HL-60/S4 (cell line): Measurements from ENCODE around the gene LSR.

ENCODE experiments used
- in situ Hi-C: fragments of 300-500 bp; cut with MboI; formaldehyde crosslinking; loops from 2 replicates; pipeline ENCODE4 v1.14.3; 2022; ENCODE audit warnings: low sequenced_read_pairs

The LSR gene, protein sequence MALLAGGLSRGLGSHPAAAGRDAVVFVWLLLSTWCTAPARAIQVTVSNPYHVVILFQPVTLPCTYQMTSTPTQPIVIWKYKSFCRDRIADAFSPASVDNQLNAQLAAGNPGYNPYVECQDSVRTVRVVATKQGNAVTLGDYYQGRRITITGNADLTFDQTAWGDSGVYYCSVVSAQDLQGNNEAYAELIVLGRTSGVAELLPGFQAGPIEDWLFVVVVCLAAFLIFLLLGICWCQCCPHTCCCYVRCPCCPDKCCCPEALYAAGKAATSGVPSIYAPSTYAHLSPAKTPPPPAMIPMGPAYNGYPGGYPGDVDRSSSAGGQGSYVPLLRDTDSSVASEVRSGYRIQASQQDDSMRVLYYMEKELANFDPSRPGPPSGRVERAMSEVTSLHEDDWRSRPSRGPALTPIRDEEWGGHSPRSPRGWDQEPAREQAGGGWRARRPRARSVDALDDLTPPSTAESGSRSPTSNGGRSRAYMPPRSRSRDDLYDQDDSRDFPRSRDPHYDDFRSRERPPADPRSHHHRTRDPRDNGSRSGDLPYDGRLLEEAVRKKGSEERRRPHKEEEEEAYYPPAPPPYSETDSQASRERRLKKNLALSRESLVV

DNA sequence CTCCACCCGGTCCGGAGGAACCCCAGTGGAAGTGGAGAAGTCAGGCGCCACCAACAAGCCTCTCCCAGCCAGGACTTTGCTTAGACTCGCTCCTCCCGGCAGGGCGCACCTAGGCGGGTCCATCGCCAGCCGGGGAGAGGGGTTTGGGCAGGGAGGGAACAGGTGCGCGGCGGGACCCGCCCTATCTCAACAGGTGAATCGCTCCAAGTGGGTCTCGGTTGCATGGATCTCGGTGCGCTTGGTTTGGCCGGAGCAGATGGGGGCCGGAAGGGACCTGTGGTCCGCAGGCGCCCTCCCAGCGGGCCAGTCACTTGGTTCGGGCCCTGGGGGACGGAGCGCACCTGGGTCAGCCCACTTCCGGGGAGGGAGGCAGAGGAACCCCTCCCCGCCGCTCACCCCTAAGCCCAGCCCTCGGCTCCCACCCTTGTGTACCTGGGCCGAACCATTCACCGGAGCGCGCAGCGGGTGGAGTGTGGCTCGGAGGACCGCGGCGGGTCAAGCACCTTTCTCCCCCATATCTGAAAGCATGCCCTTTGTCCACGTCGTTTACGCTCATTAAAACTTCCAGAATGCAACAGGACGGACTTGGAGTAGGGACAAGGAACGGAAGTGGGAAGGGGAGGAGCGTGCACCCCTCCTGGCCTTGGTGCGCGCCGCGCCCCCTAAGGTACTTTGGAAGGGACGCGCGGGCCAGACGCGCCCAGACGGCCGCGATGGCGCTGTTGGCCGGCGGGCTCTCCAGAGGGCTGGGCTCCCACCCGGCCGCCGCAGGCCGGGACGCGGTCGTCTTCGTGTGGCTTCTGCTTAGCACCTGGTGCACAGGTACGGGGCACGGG lies at the start of gene LSR:
Gene LSR (plus strand): TSS at position 693 of the 836 bp plus-strand sequence. CDS start 21 bp downstream, at position 714.
- in situ Hi-C loops = no loop called here

GRCh38 chr19:35199481-35199880 lies 49.3 kb upstream of the LSR start:
- in situ Hi-C loops = no loop called here

DNA sequence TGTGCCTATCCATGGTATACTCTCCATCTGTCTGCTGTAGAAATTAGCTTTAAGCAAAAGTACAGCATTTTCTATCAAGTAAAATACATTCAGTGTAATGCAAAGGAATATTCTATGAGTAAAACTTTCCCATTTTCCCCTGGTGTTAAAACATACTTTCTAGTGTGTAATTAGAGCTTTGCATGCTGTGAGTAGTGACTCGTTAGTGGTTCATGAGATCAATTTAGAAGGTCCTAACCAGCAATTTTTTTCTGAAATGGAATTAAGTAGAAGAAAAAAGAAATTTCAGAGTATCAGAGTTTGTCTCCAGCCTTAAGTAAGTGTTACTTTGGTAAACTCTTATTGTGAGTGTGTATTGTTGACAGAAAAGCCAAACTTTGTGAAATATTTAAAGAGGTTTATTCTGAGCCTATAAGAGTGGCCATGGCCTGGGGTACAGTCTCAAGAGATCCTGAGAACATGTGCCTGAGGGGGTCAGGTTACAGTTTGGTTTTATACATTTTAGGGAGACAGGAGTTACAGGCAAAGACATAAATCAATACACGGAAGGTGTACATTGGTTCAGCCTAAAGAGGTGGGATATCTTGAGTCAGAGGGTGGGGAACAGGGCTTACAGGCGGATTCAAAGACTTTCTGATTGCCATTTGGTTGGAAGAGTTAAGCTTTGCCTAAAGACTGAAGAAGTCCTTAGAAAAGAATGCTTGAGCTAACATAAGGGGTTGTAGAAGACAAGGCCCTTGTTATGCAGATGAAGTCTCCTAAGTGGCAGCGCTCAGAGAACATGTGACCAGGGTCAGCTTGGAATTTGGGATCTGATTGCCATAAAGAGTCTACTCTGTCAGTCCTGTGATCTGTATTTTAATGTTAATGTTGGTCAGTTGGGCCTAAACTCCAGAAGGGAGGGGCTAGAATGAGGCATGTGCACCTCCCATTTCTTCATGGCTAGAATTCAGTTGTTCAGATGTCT lies 45.8 kb upstream of the LSR start:
- in situ Hi-C loops = no loop called here

DNA sequence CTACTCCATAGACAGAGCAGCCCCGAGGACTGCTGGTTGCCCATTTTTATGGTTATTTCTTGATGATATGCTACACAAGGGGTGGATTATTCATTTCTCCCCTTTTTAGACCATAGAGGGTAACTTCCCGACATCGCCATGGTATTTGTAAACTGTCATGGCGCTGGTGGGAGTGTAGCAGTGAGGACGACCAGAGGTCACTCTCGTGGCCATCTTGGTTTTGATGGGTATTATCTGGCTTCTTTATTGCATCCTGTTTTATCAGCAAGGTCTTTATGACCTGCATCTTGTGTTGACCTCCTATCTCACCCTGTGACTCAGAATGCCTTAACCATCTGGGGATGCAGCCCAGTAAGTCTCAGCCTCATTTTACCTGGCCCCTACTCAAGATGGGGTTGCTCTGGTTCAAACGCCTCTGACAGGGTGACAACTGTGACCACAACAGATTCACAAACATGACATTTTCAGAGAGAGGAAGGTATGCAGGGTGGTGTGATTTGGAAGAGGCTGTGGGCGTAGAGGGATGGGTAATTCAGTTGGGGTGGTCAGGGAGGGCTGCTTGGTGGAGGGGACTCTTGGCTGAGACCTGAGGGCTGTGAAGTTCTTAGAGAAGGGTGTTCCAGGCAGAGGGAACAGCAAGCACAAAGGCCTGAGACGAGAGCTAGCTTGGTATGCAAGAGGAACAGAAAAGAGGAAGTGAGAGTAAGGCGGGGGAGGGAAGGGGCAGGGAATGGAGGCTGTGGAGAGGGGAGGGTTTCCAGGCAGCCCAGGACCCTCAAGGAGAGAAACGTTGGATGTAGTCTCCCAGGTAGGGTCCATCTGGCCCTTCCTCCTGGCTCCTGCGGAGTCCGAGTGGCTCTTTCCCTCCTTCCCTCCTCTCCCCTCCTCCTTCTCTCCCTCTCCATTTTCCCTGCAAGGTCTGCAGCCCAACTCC lies 43.7 kb upstream of the LSR start:
- in situ Hi-C loops = no loop called here

DNA sequence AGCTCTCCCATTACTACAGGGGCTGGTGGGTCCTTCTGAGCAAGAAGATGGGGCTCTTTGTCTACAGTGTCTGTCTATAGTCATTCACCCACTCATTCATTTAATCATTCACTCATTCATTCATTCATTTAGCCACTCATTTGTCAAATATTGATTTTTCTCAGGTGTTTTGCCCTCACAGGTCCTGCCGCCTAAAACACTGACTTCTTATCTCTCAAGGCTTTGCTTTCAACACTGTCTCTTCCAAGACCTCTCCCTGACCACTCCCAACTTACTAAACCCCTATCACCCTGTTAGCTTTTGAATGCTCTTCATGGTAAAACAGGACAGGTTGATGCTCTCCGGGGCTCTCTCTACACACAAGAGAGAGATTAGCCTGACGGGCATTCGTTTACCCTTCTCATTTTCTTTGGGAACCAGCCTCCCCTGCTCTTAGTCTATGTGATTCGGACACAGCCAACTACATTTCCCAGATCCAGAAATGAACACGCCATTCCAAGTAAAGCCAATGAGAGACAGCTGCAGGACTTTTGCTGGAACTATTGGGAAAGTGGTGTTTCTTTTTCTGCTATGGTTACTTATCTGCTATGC lies 43.0 kb upstream of the LSR start:
- in situ Hi-C loops = no loop called here

- in situ Hi-C loops = no loop called here
Observed at GRCh38 chr19:35206379-35206778, 42.4 kb upstream of the LSR start.

GRCh38 chr19:35206855-35207254 lies 41.9 kb upstream of the LSR start:
- in situ Hi-C loops = no loop called here

DNA sequence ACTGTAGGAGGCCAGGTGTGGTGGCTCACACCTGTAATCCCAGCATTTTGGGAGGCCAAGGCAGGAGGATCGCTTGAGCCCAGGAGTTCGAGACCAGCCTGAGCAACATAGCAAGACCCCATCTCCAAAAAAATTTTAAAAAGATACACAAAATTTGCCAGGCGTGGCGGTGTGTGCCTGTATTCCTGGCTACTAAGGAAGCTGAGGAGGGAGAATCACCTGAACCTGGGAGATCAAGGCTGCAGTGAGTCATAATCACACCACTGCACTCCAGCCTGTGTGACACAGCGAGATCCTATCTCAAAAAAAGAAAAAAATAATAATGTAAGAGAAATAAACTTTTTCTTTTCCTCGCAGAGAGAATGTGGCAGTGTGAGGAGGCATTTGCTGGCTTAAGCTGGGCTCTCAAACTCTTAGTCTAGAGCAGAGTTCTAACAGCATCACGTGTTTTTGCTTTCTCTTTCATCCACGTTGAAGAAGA lies 41.4 kb upstream of the LSR start:
- in situ Hi-C loops = no loop called here

GRCh38 chr19:35208121-35208520 lies 40.7 kb upstream of the LSR start:
- in situ Hi-C loops = no loop called here

- in situ Hi-C loops = no loop called here
Observed at GRCh38 chr19:35209646-35210045, 39.2 kb upstream of the LSR start.

DNA sequence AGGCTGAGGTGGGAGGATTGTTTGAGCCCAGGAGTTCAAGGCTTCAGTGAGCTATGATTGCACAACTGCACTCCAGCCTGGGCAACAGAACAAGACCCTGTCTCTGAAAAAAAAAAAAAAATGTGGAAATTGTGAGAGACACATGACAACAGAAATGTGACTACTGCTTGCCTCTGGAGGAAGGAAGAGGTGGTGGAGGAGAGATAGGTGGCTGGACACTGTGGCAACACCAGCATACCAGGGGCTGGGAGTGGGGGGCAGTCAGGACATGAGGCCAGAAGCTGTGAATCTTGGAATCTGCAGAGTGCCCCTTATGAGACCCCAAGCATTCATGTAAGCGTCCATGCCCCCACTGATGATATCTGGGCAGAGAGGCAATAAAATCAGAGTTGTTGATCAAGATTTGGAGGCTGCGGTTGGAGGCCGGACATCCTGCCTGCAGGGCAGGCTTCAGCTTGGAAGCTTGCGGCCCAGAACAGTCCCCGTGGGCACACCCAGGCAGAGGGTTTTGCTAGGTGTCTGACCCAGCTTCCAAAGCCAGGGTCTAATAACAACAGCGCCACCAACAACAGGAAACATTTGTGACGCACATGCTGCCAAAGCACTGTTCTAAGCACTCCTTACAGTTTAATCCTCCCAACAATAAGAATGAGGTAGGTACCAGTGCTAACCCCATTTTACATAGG lies 37.1 kb upstream of the LSR start:
- in situ Hi-C loops = no loop called here

DNA sequence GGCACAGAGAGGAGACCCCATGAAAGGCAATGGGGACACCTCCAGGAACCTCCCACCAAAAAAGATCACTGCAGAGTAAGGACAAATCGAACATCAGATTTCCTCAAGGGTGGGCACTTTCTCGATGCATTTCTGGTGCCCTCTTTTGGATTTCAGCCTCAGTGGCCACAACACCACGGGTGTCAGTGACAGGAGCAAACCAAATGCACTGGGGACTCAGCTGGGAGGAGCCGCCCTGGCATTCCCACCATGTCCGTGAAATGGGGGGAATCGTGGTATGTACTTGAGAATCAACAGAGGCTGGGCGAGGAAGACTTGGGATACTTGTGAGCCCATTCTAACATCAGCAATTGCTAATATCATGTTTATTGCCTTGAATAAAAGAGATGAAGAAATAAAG lies 36.6 kb upstream of the LSR start:
- in situ Hi-C loops = no loop called here

GRCh38 chr19:35213663-35214632 lies 34.9 kb upstream of the LSR start:
- in situ Hi-C loops = no loop called here

DNA sequence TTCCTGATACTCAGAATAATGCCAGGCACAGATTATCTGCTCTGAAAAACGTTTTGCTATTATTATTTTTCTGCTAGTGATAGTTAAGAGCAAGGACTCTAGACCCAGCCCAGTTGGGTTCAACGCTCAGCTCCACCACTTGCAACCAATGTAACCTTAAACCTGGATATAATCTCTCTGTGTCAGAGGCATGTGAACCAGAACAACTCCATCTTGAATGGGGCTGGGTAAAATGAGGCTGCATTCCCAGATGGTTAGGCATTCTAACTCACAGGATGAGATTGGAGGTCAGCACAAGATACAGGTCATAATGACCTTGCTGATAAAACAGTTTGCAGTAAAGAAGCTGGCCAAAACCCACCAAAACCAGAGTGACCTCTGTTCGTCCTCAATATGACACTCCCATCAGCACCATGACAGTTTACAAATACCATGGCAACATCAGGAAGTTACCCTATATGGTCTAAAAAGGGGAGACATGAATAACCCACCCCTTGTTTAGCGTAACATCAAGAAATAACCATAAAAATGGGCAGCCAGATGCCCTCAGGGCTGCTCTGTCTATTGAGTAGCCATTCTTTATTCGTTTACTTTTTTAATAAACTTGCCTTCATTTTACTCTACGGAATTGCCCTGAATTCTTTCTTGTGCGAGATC lies 33.9 kb upstream of the LSR start:
- in situ Hi-C loops = no loop called here

DNA sequence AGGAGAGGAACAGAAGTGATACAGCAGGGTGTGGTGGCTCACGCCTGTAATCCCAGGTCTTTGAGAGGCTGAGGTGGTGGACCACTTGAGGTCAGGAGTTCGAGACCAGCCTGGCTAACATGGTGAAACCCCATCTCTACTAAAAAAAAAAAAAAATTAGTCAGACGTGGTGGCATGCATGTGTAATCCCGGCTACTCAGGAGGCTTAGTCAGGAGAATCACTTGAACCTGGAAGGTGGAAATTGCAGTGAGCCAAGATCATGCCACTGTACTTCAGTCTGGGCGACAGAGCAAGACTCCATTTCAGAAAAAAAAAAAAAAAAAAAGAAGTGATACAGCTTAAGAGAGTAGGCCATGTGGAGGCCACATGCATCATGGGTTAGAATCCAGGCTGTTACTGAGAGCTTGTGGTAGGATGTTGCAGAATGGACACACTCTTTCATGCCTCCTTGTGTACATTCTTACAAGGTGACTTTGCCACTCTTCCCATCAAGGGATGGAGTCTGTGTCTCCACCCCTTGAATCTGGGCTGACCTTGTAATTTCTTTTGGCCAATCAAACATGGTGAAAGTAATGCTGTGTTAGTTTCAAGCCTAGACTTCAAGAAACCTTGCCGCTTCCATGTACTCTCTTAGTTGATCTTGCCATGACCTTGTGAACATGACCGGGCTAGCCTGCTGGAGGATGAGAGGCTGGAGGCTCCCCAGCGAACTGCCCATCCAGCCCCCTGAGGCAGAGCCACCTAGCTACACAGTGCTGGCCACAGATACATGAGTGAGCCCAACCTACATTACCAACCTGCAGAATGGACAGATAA lies 32.6 kb upstream of the LSR start:
- in situ Hi-C loops = no loop called here
